NCI-H146 (cell line): Measurements from ENCODE around the gene CD8B2.
"Not testable (repeated sequence)": the region's sequence is repeated elsewhere in the genome, so short reads cannot be mapped to it uniquely, and the experiment has no call there.

ENCODE experiments used
- DNase-seq: peaks from one replicate; lab custom pipeline; 2025; lab: John Stamatoyannopoulos, UW

The CD8B2 gene

GRCh38 chr2:106551417-106552130 is 64.4 kb downstream of the CD8B2 start:
- no peak for DNase-seq

DNA sequence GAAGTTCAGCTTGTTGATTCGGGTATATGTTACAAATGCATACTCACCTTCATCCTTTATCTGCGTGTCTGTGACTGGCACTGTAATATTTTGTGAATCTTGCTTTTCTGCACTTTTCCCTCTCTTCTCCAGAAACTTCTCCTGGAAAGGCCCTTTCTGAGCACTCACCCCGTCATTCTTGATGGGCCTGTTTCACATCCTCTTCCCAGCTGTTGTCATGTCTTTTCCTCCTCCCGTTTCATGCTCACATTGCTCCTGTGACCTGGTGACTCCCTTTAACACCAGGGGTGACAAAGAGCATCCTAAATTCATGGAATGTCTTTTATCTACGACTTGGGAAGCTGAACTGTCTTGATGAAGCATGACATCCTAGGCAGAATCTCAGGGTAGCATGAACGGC is 65.8 kb downstream of the CD8B2 start:
- DNase-seq = no peak

- no peak for DNase-seq
These were observed 66.2 kb downstream of the CD8B2 start for GRCh38 chr2:106553321-106553720.

GRCh38 chr2:106554411-106554810 is 67.2 kb downstream of the CD8B2 start:
- DNase-seq = no peak

DNA sequence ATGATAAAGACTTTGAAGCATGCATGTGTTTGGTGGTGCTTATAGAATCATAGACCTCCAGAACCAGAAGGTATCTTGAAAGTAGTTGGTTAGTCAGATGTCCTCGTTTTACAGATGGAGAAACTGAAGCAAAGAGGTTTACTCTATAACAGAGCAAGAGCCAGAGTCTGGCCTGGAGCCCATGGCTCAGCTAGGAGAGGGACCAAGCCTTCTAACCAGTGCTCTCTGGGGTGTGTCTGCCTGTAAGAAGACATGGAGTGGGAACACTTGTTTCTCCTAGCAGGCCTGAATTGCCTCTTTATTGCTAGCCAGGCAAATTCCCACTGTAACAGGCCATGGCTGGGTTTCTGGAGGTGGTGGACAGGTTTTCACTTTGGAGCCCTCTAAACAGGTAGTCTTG is 67.9 kb downstream of the CD8B2 start:
- DNase-seq = no peak

DNA sequence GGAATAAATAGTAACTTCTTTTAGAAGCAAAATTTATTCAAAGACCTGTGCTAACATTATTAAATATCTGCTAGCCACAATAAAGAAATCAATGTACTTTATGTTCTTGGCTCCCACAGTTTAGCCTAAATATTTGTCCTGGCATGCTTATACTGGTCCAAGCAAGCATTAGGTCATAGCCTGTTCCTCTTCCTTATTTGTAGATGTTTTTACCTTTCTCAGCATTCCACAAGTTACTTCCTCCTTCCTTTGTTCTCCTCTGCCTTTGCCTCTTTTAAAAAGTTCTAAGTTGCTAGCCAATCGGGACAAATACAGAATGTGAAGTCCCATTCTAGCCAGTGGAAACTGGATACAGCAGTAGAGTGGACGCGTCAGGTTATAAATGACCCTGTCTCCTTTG is 72.6 kb downstream of the CD8B2 start:
- not testable (repeated sequence) for DNase-seq

DNA sequence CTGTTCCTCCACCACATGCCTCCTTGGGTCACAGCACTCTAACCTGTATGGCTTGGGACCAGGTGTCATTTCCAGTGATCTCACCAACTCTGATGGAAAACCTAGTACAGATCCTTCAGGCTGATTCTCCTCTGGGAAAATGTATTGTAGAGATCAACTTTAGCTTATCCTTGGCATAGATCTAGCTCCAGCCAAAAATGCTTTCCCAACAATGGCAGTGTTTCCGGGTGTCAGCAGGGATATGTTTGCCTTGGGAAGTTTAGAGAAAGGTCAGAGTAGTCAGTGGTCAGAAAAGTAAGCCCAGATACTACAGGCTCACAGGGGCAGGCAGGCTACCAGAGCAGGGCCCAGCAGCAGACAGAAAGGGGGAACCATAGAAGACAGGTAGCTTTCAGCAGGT is 73.6 kb downstream of the CD8B2 start:
- no peak for DNase-seq

GRCh38 chr2:106561356-106561755 is 74.2 kb downstream of the CD8B2 start:
- DNase-seq = no peak

DNA sequence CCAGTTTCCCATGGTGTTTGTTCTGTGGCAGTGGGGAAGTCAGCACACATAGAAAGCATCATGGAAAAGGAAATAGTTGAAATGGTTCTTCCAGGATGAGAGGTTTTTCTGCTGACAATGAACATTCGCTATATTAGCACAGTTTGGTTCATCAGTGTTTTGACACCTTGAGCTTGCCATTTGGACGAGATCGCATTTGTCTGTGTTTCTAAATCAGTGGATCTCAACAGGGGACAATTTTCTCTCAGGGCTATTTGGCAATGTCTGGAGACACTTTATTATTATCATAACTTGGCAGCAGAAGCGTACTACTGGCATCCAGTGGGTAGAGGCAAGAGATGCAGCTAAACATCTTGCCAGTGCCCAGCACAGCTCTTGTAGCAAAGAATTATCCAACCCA is 74.6 kb downstream of the CD8B2 start:
- DNase-seq = no peak

DNA sequence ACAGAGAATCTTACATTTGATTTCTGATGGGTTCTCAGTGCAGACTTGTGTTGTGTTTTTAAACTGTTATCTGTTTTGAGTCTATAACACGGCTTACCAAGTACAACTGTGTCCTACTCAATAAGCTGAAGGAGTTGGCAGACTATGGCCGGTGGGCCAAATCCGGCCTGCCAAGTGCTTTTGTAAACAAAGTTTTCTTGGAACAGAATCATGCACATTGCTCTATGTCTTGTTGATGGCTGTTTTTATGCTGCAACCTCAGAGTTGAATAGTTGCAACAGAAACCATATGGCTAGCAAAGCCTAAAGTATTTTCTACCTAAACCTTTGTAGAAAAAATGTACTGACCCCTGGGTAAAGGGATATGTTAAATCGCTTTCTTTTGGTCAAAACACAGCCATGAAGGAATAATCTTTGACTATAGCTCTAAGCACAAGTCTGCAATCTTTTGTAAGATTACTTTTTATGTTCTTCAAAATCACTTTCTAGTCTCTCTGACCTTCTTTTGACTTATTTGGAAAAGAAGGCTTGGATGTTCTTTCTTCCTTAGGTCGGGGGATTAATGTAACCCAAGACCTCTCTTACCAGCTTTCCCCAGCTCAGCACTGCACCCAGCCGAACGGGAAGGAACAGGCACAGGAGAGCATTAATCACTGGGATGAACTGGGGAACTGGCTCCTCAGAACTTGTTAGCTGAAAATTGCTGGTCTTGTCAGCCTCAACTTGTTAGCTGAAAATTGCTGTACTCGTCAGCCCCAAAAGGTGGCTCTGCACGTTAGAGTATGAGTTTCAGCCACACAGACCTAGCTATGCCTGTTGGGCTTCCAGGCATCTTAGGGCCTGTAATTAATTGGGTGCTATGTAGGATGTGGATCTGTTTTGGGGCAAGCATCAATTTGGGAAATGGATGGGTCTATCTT is 75.4 kb downstream of the CD8B2 start:
- no peak for DNase-seq

- DNase-seq = no peak
These were observed 76.0 kb downstream of the CD8B2 start for GRCh38 chr2:106563195-106563594.

DNA sequence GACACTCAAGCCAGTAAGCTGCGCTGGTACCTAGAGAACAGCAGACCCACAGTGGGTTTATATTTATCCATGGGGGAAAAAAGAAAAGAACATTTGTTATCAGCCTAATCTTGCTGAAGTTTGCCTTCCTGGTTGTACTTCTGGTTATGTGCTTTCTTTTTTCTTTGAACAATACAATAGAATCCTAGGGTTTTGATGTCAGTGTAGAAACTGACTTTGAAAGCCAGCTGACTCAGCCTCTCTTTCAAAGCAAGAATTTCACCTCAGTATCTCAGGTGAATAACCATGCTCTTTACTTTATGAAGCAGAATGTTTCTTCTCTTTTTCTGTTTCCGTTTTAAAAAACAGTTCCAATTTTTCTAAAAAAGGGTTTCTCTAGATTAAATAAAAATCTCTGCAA is 78.4 kb downstream of the CD8B2 start:
- DNase-seq = no peak

- no peak for DNase-seq
These were observed 78.9 kb downstream of the CD8B2 start for GRCh38 chr2:106566050-106566449.

DNA sequence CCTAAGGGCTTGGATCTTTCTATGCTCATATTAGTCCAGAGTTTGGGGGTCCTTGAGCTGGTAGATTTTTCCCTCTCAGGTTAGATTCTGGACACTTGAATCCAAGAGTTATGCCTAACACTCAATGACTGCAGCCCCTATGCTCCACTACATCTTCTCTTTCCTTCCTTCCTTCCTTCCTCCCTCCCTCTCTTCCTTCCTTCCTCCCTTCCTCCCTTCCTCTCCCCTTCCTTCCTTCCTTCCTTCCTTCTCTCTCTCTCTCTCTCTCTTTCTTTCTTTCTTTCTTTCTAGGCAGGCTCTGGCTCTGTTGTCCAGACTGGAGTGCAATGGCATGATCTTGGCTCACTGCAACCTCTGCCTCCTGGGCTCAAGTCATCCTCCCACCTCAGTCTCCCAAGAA is 79.3 kb downstream of the CD8B2 start:
- DNase-seq = not testable (repeated sequence)

- no peak for DNase-seq
These were observed 83.2 kb downstream of the CD8B2 start for GRCh38 chr2:106570316-106570715.
